ENCODE results near the gene NCKAP5.

NCKAP5 gene

GRCh38 chr2:133461484-133461883 is 106.8 kb downstream of the NCKAP5 start:
- TF ChIP-seq CTCF (IDR thresholded peaks at IDR 0.05; ENCODE audit: low read depth, low read length) = no peak
- no peak overlapping the region for H3K4me3 ChIP-seq (ENCODE audit: low read depth, low read length)

GRCh38 chr2:133459590-133459989 is 108.7 kb downstream of the NCKAP5 start:
- TF ChIP-seq CTCF (IDR thresholded peaks at IDR 0.05; ENCODE audit: low read depth, low read length) = no peak
- no peak overlapping the region for H3K4me3 ChIP-seq (ENCODE audit: low read depth, low read length)

GRCh38 chr2:133458280-133458679 is 110.0 kb downstream of the NCKAP5 start:
- no peak overlapping the region for H3K4me3 ChIP-seq (ENCODE audit: low read depth, low read length)
- no peak for TF ChIP-seq CTCF (IDR thresholded peaks at IDR 0.05; ENCODE audit: low read depth, low read length)

GRCh38 chr2:133457861-133458260 is 110.4 kb downstream of the NCKAP5 start:
- no peak overlapping the region for H3K4me3 ChIP-seq (ENCODE audit: low read depth, low read length)
- no peak for TF ChIP-seq CTCF (IDR thresholded peaks at IDR 0.05; ENCODE audit: low read depth, low read length)

- H3K4me3 ChIP-seq (ENCODE audit: low read depth, low read length) = no peak overlapping the region
- TF ChIP-seq CTCF (IDR thresholded peaks at IDR 0.05; ENCODE audit: low read depth, low read length) = no peak
Measured at GRCh38 chr2:133456971-133457370, 111.3 kb downstream of the NCKAP5 start.

- TF ChIP-seq CTCF (IDR thresholded peaks at IDR 0.05; ENCODE audit: low read depth, low read length) = no peak
- no peak overlapping the region for H3K4me3 ChIP-seq (ENCODE audit: low read depth, low read length)
Measured at GRCh38 chr2:133456156-133456555, 112.1 kb downstream of the NCKAP5 start.

GRCh38 chr2:133453032-133453431 is 115.2 kb downstream of the NCKAP5 start:
- no peak overlapping the region for H3K4me3 ChIP-seq (ENCODE audit: low read depth, low read length)
- TF ChIP-seq CTCF (IDR thresholded peaks at IDR 0.05; ENCODE audit: low read depth, low read length) = no peak
